Uterus (tissue), 4 donors: Measurements from ENCODE around the gene HOXC4. TPM values are rescaled to one million over a fixed set of nuclear protein-coding genes. Genes with fewer than 3 reads are reported as not detected.
"Not testable (repeated sequence)": the region's sequence is repeated elsewhere in the genome, so short reads cannot be mapped to it uniquely, and the experiment has no call there.

Source experiments
- DNase-seq, 2 donors: peaks; one replicate each; pipeline ENCODE4 v3.0.0-alpha.2; 2019 to 2020
- H3K27ac ChIP-seq, 2 donors: fragments of 200-600 bp; sonication (generic); 1 replicate in 1 of 2; 2 replicates in 1 of 2; pipeline ENCODE4 v1.5.1; 2016 to 2018
- H3K27me3 ChIP-seq, 2 donors: fragments of 200-600 bp; sonication (generic); one replicate each; pipeline ENCODE4 v1.5.1; 2018 to 2019; ENCODE audit warnings: control low read depth in 1 of 2
- H3K36me3 ChIP-seq, 2 donors: fragments of 200-600 bp; sonication (generic); one replicate each; pipeline ENCODE4 v1.5.1; 2019; ENCODE audit warnings: control low read depth in 1 of 2
- H3K4me1 ChIP-seq, 2 donors: fragments of 200-600 bp; sonication (generic); one replicate each; pipeline ENCODE4 v1.5.1; 2018 to 2019; ENCODE audit warnings: control low read depth in 1 of 2
- H3K4me3 ChIP-seq, 2 donors: fragments of 200-600 bp; sonication (generic); 1 replicate in 1 of 2; 2 replicates in 1 of 2; pipeline ENCODE4 v1.5.1; 2018 to 2019; ENCODE audit warnings: mild to moderate bottlenecking in 1 of 2
- H3K9me3 ChIP-seq, 2 donors: fragments of 200-600 bp; sonication (generic); one replicate each; pipeline ENCODE4 v1.5.1; 2019; ENCODE audit warnings: control low read depth in 1 of 2
- CTCF ChIP-seq, 4 experiments: fragments of 200-600 bp in 2 of 4; fragments of 450-650 bp in 2 of 4; sonication (generic) in 2 of 4; IDR thresholded peaks; one replicate each; pipeline ENCODE4 v1.5.1; 2016 to 2019; ENCODE audit warnings: antibody characterized with exemption in 4 of 4, mild to moderate bottlenecking in 2 of 4, moderate library complexity in 1 of 4
- POLR2A ChIP-seq, 2 donors: fragments of 450-650 bp; IDR thresholded peaks; one replicate each; pipeline ENCODE4 v1.6.1; 2016; ENCODE audit warnings: antibody characterized with exemption in 2 of 2, mild to moderate bottlenecking in 1 of 2, moderate library complexity in 1 of 2
- intact Hi-C: fragments of 100-400 bp; cut with DNase I; formaldehyde crosslinking; loops from one replicate; pipeline ENCODE4 v1.15.1; 2023; ENCODE audit warnings: low total_unique reads
- total RNA-seq, 4 donors: library from RNA; depleted of rRNA in 3 of 4; stranded (reverse); fragments of >200 nt in 3 of 4; gene quantifications; one replicate each; pipeline versions ENCODE4 v1.1.0 to v1.2.4, GENCODE V29; 2014 to 2023
- donor health status: DM: yes; HTN: yes; CAD: no.

The HOXC4 gene
- total RNA-seq, 4 donors from 2014 or later: 0.83 to 28.6 (median 1.2) TPM; not detected in 1

DNA sequence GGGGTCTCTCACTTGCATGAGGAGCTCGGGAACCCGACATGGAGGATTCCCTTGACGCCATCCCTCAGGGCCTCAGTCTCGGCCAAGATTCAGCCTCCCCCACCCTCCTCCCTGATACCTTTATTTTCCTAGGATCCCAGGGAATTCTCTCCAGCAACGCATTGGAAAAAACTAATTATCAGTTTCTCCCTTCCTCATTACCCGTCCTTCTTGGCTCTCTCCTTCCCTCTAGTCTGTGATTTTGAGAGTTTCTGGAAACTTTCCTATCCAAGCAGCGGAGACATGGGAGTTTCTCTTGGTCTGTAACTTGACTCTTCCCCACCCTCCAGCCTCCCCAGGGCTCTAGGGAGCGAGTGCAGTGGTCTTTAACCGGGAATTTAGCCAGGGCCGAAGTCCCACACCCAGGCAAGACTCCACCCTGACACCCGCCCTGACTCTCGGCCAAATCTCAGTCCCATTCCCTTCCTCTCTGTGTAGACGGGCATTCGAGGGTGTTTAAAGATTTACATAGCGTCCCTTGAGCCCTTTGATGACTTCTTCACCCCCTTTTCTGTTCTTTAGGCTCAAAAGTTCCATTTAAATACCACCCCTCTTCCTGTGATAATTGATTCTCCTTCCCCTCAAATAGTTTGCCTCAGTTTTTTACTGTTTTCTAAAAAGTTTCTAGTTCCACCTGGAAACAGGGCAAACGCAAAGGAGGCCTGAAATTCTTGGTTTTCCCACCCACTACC lies 14.1 kb upstream of the HOXC4 start:
- Histone ChIP-seq H3K36me3 (no peaks in the 10 kb centered on the region), H3K4me1 (peaks cover 0 to 11% of the 10 kb centered on the region in 2 donors), H3K27ac (peak overlapping the region in 1 of 2 donors; percentile 43), H3K27me3 (peaks cover 0 to 9% of the 10 kb centered on the region in 2 donors), H3K4me3 (no peak overlapping the region), H3K9me3 (no peaks in the 10 kb centered on the region)
- no peak for TF ChIP-seq POLR2A (IDR thresholded peaks at IDR 0.05)
- TF ChIP-seq CTCF (IDR thresholded peaks at IDR 0.05): no peak
- DNase-seq: no peak
- intact Hi-C loops: no loop called here

GRCh38 chr12:54040148-54040494 lies 13.5 kb upstream of the HOXC4 start:
- DNase-seq: no peak
- Histone ChIP-seq H3K4me3 (no peak overlapping the region), H3K27ac (peak overlapping the region in 1 of 2 donors; percentile 43), H3K9me3 (no peaks in the 10 kb centered on the region), H3K27me3 (peaks cover 0 to 14% of the 10 kb centered on the region in 2 donors), H3K36me3 (no peaks in the 10 kb centered on the region), H3K4me1 (peaks cover 0 to 11% of the 10 kb centered on the region in 2 donors)
- intact Hi-C loops: no loop called here
- TF ChIP-seq CTCF (IDR thresholded peaks at IDR 0.05) (no peak), POLR2A (IDR thresholded peaks at IDR 0.05) (no peak)

DNA sequence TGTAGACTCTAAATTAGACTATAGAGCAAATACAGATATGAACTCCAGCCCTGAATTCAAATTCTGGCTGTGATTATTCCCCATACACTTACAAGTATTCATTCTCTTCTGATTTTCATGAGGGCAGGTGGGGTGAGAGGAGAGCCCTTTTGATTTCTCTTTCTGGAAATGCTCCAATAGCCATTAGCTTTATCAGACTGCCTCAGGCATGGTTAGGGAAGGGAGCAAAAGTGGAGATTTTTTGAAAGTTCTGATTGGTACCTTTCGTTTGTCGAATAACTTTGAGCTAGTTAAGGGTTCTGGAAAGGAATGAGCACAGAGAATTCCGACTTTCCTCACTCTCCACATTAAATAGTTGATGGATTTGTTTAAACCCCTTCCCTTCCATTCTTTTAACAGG lies 13.0 kb upstream of the HOXC4 start:
- no peaks in the 10 kb centered on the region for H3K9me3 ChIP-seq
- H3K27me3 ChIP-seq: peaks cover 0 to 18% of the 10 kb centered on the region in 2 donors
- DNase-seq: no peak
- TF ChIP-seq CTCF (IDR thresholded peaks at IDR 0.05) (no peak), POLR2A (IDR thresholded peaks at IDR 0.05) (no peak)
- no peaks in the 10 kb centered on the region for H3K36me3 ChIP-seq
- H3K4me1 ChIP-seq: peaks cover 0 to 11% of the 10 kb centered on the region in 2 donors
- H3K27ac ChIP-seq: no peak overlapping the region
- intact Hi-C loops: no loop called here
- no peak overlapping the region for H3K4me3 ChIP-seq

DNA sequence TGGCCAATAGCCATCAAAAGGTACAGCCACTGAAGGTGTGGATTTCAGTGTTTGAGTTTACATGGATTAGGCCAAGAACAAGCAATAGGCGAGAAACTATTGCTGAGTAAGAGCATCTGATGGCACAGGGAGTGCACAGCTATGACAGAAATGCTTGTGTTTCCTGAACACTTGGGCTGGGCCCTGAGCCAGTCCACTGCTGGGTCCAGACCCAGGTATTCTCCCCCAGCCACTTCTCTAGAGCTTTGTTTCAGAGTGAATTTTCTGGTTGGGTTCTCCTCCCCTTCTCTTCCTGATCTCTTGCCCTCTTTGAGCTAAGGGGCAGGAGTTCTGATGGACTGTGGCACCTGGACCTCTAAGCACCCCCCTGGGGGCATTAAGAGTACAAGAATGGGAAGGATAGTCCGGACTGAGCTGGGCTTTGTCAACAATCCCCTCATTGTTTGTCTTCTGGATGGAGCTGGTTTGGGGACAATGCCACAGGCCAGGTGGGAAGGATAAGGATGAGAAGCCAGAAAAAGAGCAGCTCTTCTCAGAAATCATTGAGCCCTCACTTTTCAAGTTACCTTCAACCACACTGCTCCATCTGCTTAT lies 12.4 kb upstream of the HOXC4 start:
- Histone ChIP-seq H3K27ac (no peak overlapping the region), H3K4me1 (peaks cover 0 to 11% of the 10 kb centered on the region in 2 donors), H3K27me3 (peaks cover 0 to 23% of the 10 kb centered on the region in 2 donors), H3K9me3 (no peaks in the 10 kb centered on the region), H3K36me3 (no peaks in the 10 kb centered on the region), H3K4me3 (no peak overlapping the region)
- TF ChIP-seq CTCF (IDR thresholded peaks at IDR 0.05) (no peak), POLR2A (IDR thresholded peaks at IDR 0.05) (no peak)
- intact Hi-C loops: no loop called here
- DNase-seq: no peak

DNA sequence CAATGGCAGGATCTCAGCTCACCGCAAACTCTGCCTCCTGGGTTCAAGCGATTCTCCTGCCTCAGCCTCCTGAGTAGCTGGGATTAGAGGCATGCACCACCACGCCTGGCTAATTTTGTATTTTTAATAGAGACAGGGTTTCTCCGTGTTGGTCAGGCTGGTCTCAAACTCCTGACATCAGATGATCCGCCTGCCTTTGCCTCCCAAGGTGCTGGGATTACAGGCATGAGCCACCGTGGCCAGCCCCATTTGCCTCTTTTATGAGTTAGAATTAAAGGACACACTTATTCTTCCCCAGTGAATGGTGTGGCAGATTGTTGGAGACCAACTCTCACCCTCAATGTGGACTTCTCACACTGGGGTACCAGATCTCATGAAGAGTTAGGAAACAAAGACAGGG lies 11.6 kb upstream of the HOXC4 start:
- H3K4me1 ChIP-seq: peaks cover 0 to 11% of the 10 kb centered on the region in 2 donors

More for the DNA sequence above, 11.6 kb upstream of the HOXC4 start:
- intact Hi-C loops, H3K4me3 ChIP-seq, H3K36me3 ChIP-seq, H3K27ac ChIP-seq, H3K9me3 ChIP-seq, DNase-seq: not testable (repeated sequence)
- H3K27me3 ChIP-seq: peaks cover 0 to 30% of the 10 kb centered on the region in 2 donors
